Esophagus muscularis mucosa (tissue), 4 donors: ENCODE measurements around the gene RAD51B. TPM values are rescaled to one million over a fixed set of nuclear protein-coding genes. Genes with fewer than 3 reads are reported as not detected.

Experiments
- DNase-seq: peaks from one replicate; pipeline ENCODE4 v3.0.0-alpha.2; 2017; ENCODE audit errors: extremely low spot score
- H3K27ac ChIP-seq, 4 donors: fragments of 200-600 bp; sonication (generic); replicated peaks in 1 of 4; 1 replicate in 3 of 4; 2 replicates in 1 of 4; pipeline ENCODE4 v1.5.1; 2016 to 2019; ENCODE audit warnings: mild to moderate bottlenecking in 1 of 4
- H3K27me3 ChIP-seq, 4 donors: fragments of 200-600 bp; sonication (generic); one replicate each; pipeline versions ENCODE4 v1.5.1 to v1.6.0; 2016 to 2019
- H3K36me3 ChIP-seq, 4 donors: fragments of 200-600 bp; sonication (generic); one replicate each; pipeline ENCODE4 v1.5.1; 2016 to 2019
- H3K4me1 ChIP-seq, 4 donors: fragments of 200-600 bp; sonication (generic); one replicate each; pipeline ENCODE4 v1.5.1; 2016 to 2019
- H3K4me3 ChIP-seq, 4 donors: fragments of 200-600 bp; sonication (generic); 1 replicate in 2 of 4; 2 replicates in 2 of 4; pipeline ENCODE4 v1.5.1; 2016 to 2019; ENCODE audit warnings: mild to moderate bottlenecking in 4 of 4, moderate library complexity in 1 of 4
- H3K9me3 ChIP-seq, 4 donors: fragments of 200-600 bp; sonication (generic); 1 replicate in 3 of 4; 2 replicates in 1 of 4; pipeline ENCODE4 v1.5.1; 2016 to 2019
- EP300 ChIP-seq: sonication (generic); formaldehyde crosslinking; IDR thresholded peaks from one replicate; pipeline ENCODE4 v1.6.1; 2017; ENCODE audit warnings: antibody characterized with exemption
- POLR2A ChIP-seq: fragments of 450-650 bp; IDR thresholded peaks from one replicate; pipeline ENCODE4 v1.6.1; 2017; ENCODE audit warnings: antibody characterized with exemption, moderate library complexity, mild to moderate bottlenecking, low read depth
- POLR2AphosphoS5 ChIP-seq, 2 donors: sonication (generic); formaldehyde crosslinking; IDR thresholded peaks; one replicate each; pipeline ENCODE4 v1.6.1; 2017; ENCODE audit warnings: antibody characterized with exemption in 2 of 2
- WGBS: methylation state at CpG from one replicate; pipeline ENCODE4 v1.1.5; 2018; 5-methylcytosine and 5-hydroxymethylcytosine counted together
- intact Hi-C: fragments of 100-400 bp; cut with DNase I; formaldehyde crosslinking; loops from one replicate; pipeline ENCODE4 v1.15.1; 2023
- total RNA-seq, 4 donors: library from RNA; depleted of rRNA; stranded (reverse); fragments of >200 nt; gene quantifications; one replicate each; pipeline versions ENCODE4 v1.1.0 to v1.2.1, GENCODE V29; 2016
- TF ChIP-seq, protein P1 (sequence below), 3 experiments: fragments of 200-600 bp in 2 of 3; fragments of 450-650 bp in 1 of 3; sonication (generic) in 2 of 3; IDR thresholded peaks; one replicate each; pipeline ENCODE4 v1.5.1; 2017 to 2019; ENCODE audit warnings: antibody characterized with exemption in 3 of 3, mild to moderate bottlenecking in 2 of 3, moderate library complexity in 1 of 3

RAD51B gene
- total RNA-seq, 4 donors from 2014 or later: 2.8 to 11.1 (median 5.1) TPM

DNA sequence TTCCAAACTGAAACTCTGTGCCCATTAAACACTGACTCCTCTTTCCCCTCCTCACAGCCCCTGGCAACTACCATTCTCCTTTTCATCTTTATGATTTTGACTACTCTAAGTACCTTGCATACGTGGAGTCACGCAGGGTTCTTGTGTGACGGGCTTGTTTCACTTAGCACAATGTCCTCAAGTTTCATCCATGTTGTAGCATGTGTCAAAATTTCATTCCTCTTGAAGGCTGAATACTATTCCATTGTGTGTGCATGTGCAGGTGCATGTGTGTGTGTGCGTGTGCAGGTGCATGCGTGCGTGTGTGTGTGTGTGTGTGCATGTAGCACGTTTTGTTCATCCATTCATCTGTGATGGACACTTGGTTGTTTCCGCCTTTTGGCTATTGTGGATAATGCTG, 867.1 kb downstream of the RAD51B start:
- Histone ChIP-seq H3K27me3 (no peaks in the 10 kb centered on the region), H3K36me3 (no peaks in the 10 kb centered on the region), H3K4me3 (no peak overlapping the region), H3K9me3 (no peaks in the 10 kb centered on the region), H3K4me1 (peaks cover 40 to 82% (median 73%) of the 10 kb centered on the region in 4 donors), H3K27ac (peak overlapping the region; percentile 81 to 89 (median 85))
- 96% methylated on average over 8 of the region's 8 CpGs for WGBS
- no peak for DNase-seq
- TF ChIP-seq, protein P1, sequence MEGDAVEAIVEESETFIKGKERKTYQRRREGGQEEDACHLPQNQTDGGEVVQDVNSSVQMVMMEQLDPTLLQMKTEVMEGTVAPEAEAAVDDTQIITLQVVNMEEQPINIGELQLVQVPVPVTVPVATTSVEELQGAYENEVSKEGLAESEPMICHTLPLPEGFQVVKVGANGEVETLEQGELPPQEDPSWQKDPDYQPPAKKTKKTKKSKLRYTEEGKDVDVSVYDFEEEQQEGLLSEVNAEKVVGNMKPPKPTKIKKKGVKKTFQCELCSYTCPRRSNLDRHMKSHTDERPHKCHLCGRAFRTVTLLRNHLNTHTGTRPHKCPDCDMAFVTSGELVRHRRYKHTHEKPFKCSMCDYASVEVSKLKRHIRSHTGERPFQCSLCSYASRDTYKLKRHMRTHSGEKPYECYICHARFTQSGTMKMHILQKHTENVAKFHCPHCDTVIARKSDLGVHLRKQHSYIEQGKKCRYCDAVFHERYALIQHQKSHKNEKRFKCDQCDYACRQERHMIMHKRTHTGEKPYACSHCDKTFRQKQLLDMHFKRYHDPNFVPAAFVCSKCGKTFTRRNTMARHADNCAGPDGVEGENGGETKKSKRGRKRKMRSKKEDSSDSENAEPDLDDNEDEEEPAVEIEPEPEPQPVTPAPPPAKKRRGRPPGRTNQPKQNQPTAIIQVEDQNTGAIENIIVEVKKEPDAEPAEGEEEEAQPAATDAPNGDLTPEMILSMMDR (IDR thresholded peaks at IDR 0.05): no peak
- TF ChIP-seq POLR2AphosphoS5 (IDR thresholded peaks at IDR 0.05) (no peak), EP300 (no peak), POLR2A (no peak)
- intact Hi-C loops: loop anchor here (5.0 to 10.0 kb wide), 3 partner anchors 91 to 752 kb away; no protein-coding TSS in a partner anchor

DNA sequence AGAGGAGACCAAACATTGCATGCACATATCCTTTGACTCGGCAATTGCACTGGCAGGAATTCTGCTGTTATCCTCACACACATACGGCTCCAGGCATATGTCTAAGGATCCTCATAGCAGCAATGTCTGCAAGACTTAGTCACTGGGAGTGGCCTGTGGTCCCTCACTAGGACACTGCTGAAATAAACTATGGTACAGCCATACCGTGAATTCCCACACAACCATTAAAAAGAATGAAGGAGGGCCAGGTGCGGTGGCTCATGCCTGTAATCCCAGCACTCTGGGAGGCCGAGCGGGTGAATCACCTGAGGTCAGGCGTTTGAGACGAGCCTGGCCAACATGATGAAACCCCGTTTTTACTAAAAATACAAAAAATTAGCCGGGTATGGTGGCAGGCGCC, 868.2 kb downstream of the RAD51B start:
- no peak for DNase-seq
- Histone ChIP-seq H3K36me3 (no peaks in the 10 kb centered on the region), H3K4me1 (peaks cover 33 to 74% (median 66%) of the 10 kb centered on the region in 4 donors), H3K9me3 (no peaks in the 10 kb centered on the region), H3K27me3 (no peaks in the 10 kb centered on the region), H3K27ac (no peak overlapping the region), H3K4me3 (no peak overlapping the region)
- 86% methylated on average over 11 of the region's 11 CpGs for WGBS
- intact Hi-C loops: loop anchor here (5.0 to 10.0 kb wide), 3 partner anchors 90 to 753 kb away; no protein-coding TSS in a partner anchor
- TF ChIP-seq POLR2AphosphoS5 (IDR thresholded peaks at IDR 0.05) (no peak), POLR2A (no peak), EP300 (no peak)
- TF ChIP-seq, protein P1 (IDR thresholded peaks at IDR 0.05): no peak

DNA sequence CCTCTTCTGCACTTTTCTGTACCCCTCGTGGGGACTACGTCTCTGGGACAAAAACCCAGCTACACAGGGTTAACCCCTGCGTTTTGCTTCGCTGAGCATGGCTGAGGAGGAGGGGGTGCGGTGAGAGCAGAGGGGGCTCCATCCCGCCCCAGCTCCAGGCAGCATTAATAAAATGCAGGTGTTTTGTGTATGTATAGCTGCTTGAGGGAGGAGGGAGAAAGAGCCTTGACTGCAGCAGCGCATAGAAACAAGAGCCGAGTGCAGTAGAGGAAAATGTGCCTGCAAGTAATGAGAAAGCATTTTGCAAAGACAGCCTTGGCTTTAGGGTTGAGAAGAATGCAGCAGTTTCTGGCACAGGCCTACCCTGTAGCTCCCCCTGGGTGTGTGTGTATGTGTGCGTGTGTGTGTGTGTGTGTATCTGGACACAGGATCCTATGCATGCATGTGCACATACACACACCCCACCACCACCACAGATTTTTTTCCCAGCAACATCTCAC, 869.3 kb downstream of the RAD51B start:
- Histone ChIP-seq H3K27me3 (no peaks in the 10 kb centered on the region), H3K27ac (peak overlapping the region in 3 of 4 donors; percentile 20 to 62 (median 50)), H3K4me1 (peaks cover 26 to 71% (median 60%) of the 10 kb centered on the region in 4 donors), H3K36me3 (no peaks in the 10 kb centered on the region), H3K9me3 (no peaks in the 10 kb centered on the region), H3K4me3 (no peak overlapping the region)
- DNase-seq: no peak
- 22% methylated on average over 7 of the region's 9 CpGs for WGBS
- TF ChIP-seq EP300 (no peak), POLR2AphosphoS5 (IDR thresholded peaks at IDR 0.05) (no peak), POLR2A (no peak)
- TF ChIP-seq, protein P1 (IDR thresholded peaks at IDR 0.05): no peak
- intact Hi-C loops: loop anchor here (5.0 to 10.0 kb wide), 3 partner anchors 88 to 754 kb away; no protein-coding TSS in a partner anchor

DNA sequence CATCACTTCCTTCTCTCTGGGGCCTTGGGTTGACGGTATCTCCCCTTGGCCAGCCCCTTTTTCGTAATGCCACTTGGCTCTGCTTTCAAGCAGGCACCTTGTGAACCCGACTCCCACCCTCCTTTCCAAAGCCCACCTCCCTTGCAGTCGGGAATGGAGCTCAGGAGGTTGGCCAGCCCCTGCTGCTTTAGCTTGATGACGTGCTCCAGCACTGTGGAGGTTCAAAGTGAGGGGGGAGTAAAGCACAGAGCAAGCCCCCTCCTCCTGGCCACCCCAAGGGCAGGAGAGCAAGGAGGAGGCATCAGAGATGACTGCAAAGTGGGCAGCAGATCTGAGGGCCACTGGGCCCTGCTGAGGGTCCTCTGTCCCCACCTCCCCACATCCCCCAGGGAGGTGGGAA, 869.9 kb downstream of the RAD51B start:
- Histone ChIP-seq H3K4me1 (peaks cover 20 to 71% (median 56%) of the 10 kb centered on the region in 4 donors), H3K27me3 (no peaks in the 10 kb centered on the region), H3K27ac (no peak overlapping the region), H3K36me3 (no peaks in the 10 kb centered on the region), H3K4me3 (no peak overlapping the region), H3K9me3 (no peaks in the 10 kb centered on the region)
- intact Hi-C loops: loop anchor here (5.0 to 10.0 kb wide), 3 partner anchors 88 to 755 kb away; no protein-coding TSS in a partner anchor
- DNase-seq: no peak
- 70% methylated on average over 5 of the region's 5 CpGs for WGBS
- TF ChIP-seq POLR2A (no peak), EP300 (no peak), POLR2AphosphoS5 (IDR thresholded peaks at IDR 0.05) (no peak)
- TF ChIP-seq, protein P1 (IDR thresholded peaks at IDR 0.05): no peak
